Measurements from ENCODE around the gene PARP8. TPM values are rescaled to one million over a fixed set of nuclear protein-coding genes. Genes with fewer than 3 reads are reported as not detected.

The PARP8 gene
- total RNA-seq, 4 donors from 2014 or later, result 12.0 to 34.7 (median 25.3) TPM

DNA sequence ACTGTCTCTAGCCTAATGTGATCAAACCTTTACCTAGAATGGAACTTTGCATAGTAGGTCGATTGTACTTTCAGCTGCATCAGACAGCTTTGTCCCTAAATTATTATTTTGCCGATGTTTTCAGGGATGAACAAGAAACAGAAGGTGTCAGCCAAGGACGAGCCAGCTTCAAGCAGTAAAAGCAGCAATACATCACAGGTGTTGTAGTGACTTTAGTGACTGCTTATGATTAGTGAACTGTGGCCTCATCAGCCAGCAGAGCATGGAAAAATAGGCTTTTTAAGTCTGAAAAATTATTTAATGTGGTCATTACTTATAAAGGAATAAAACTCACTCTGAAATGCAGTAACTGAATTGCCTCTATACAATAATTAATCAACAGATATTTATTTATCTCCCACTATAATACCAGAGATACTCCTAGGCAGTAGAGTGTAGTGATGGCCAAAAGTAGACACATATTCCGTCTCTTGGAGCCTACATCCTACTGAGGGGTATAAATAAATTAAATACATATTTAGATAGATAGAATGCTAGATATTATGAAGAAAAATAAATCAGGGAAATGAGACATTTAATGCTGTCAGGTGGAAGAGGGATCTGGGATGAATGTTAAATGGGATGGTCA lies 166.3 kb downstream of the PARP8 start:
- peaks cover 0 to 29% (median 0%) of the 10 kb centered on the region in 3 donors for H3K36me3 ChIP-seq
- H3K4me1 ChIP-seq, result no peaks in the 10 kb centered on the region
- no peak for TF ChIP-seq POLR2A (IDR thresholded peaks at IDR 0.05)
- TF ChIP-seq, protein P1, sequence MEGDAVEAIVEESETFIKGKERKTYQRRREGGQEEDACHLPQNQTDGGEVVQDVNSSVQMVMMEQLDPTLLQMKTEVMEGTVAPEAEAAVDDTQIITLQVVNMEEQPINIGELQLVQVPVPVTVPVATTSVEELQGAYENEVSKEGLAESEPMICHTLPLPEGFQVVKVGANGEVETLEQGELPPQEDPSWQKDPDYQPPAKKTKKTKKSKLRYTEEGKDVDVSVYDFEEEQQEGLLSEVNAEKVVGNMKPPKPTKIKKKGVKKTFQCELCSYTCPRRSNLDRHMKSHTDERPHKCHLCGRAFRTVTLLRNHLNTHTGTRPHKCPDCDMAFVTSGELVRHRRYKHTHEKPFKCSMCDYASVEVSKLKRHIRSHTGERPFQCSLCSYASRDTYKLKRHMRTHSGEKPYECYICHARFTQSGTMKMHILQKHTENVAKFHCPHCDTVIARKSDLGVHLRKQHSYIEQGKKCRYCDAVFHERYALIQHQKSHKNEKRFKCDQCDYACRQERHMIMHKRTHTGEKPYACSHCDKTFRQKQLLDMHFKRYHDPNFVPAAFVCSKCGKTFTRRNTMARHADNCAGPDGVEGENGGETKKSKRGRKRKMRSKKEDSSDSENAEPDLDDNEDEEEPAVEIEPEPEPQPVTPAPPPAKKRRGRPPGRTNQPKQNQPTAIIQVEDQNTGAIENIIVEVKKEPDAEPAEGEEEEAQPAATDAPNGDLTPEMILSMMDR (IDR thresholded peaks at IDR 0.05), result no peak
- H3K27me3 ChIP-seq, result no peaks in the 10 kb centered on the region
- no peak for DNase-seq
- no peak overlapping the region for H3K4me3 ChIP-seq
- H3K27ac ChIP-seq, result no peak overlapping the region
- no peaks in the 10 kb centered on the region for H3K9me3 ChIP-seq

DNA sequence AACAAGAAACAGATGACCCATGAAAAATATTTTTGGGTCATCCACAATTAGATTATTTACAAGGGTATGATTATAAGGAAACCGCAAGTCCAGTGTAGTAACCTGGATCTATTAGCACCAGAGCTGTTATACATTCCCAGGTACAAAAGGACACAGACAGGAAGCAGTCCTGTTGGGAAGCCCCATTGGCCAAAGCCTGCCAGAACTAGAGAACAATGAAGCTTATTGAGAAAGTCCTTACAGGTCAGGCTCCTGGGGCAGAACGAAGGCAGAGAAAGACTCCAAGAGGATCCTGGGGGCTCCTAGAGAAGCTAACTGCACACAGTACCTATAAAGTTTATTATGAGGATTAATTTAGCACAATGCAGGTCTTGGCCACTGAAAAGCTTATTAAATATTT lies 169.9 kb downstream of the PARP8 start:
- Histone ChIP-seq H3K27ac (no peak overlapping the region), H3K4me3 (no peak overlapping the region), H3K36me3 (peaks cover 0 to 19% (median 0%) of the 10 kb centered on the region in 3 donors), H3K27me3 (no peaks in the 10 kb centered on the region), H3K9me3 (no peaks in the 10 kb centered on the region), H3K4me1 (no peaks in the 10 kb centered on the region)
- TF ChIP-seq, protein P1 (IDR thresholded peaks at IDR 0.05), result no peak
- TF ChIP-seq POLR2A (IDR thresholded peaks at IDR 0.05), result no peak
- no peak for DNase-seq

DNA sequence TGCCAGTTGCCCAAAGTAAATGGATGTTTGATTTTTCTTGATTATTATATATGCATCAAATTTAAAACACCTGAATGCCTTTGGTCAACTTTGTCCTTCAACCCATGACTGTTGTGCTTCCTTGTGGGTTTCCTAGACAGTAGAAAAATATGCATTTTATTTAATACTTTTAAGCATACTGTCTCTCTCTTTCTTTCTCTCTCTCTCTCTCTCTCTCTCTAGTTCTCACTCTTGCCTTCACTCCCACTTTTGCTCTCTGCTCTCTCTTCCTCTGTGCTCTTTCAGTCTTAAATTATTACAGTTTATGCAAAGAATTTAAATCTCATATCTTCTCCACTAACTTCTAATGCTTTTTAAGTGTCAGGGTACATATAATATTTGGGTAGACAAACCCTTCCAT lies 173.0 kb downstream of the PARP8 start:
- peaks cover 0 to 31% (median 0%) of the 10 kb centered on the region in 3 donors for H3K36me3 ChIP-seq
- no peak for TF ChIP-seq POLR2A (IDR thresholded peaks at IDR 0.05)
- TF ChIP-seq, protein P1 (IDR thresholded peaks at IDR 0.05), result no peak
- H3K4me3 ChIP-seq, result no peak overlapping the region
- no peaks in the 10 kb centered on the region for H3K9me3 ChIP-seq
- H3K4me1 ChIP-seq, result no peaks in the 10 kb centered on the region
- H3K27me3 ChIP-seq, result no peaks in the 10 kb centered on the region
- DNase-seq, result no peak
- no peak overlapping the region for H3K27ac ChIP-seq

DNA sequence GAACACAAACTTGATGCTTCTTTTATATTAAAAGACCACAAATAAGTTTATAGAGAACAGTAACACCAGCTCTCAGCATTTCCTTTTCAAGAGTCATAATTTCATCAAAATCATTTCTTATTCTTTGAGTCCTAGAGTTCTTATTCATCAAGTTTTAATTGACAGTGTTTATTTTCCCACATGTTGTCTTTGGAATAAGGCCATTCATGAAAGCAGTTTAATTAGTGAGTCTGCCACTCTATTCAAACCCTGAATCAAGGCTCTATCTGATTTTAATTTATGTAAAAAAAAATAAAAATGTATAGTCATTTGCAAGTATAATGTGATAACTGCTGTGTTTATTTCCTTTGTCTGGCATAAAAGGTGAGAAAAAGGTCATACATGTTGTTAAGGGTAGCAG lies 176.7 kb downstream of the PARP8 start:
- H3K9me3 ChIP-seq, result no peaks in the 10 kb centered on the region
- H3K27ac ChIP-seq, result no peak overlapping the region
- peaks cover 0 to 17% (median 0%) of the 10 kb centered on the region in 3 donors for H3K36me3 ChIP-seq
- no peaks in the 10 kb centered on the region for H3K4me1 ChIP-seq
- H3K4me3 ChIP-seq, result no peak overlapping the region
- no peak for DNase-seq
- TF ChIP-seq, protein P1 (IDR thresholded peaks at IDR 0.05), result no peak
- TF ChIP-seq POLR2A (IDR thresholded peaks at IDR 0.05), result no peak
- H3K27me3 ChIP-seq, result no peaks in the 10 kb centered on the region

DNA sequence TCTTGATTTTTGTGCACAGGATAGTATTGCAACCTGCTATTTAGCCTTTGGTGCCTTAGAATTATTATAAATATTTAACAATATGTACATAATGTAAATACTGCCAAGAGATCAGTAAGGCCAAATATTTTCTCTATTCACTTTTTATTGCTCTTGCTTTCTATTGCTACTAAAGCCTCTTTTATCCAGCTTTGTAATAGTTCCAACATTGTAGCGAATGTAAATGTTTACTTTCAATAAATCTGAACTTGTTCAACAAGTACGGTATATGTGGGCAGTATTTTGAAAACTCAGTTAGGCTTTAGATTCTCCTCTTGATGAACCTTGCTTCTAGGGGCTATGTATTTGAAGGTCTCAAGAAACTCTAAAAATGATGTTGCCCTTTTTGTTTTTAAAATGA lies 179.8 kb downstream of the PARP8 start:
- Histone ChIP-seq H3K27ac (no peak overlapping the region), H3K27me3 (no peaks in the 10 kb centered on the region), H3K4me1 (no peaks in the 10 kb centered on the region), H3K36me3 (peaks cover 0 to 12% (median 0%) of the 10 kb centered on the region in 3 donors), H3K9me3 (no peaks in the 10 kb centered on the region), H3K4me3 (no peak overlapping the region)
- DNase-seq, result no peak
- no peak for TF ChIP-seq POLR2A (IDR thresholded peaks at IDR 0.05)
- TF ChIP-seq, protein P1 (IDR thresholded peaks at IDR 0.05), result no peak

Measured in Peyer's patch (tissue), 4 donors.